SK-N-SH (cell line): Measurements from ENCODE around the gene COBLL1. TPM values are rescaled to one million over a fixed set of nuclear protein-coding genes. Genes with fewer than 3 reads are reported as not detected.

Experiments used
- CTCF ChIA-PET: fragments of 300-600, 350-600 bp; formaldehyde crosslinking; extraction: SDS; loops from one replicate; lab custom pipeline; 2021; lab: Yijun Ruan, JAX
- POLR2A ChIA-PET: fragments of 350-600 bp; sonication (Branson Sonifier 250); formaldehyde crosslinking; extraction: SDS; loops from one replicate; lab custom pipeline; 2020; ENCODE audit warnings: antibody characterized with exemption, inconsistent platforms; lab: Yijun Ruan, JAX
- DNase-seq: peaks from one replicate; pipeline ENCODE4 v3.0.0; 2012
- H2AFZ ChIP-seq: fragments of 200-600 bp; sonication (generic); 2 replicates; pipeline ENCODE4 v1.8.1; 2016; ENCODE audit warnings: antibody characterized with exemption, mild to moderate bottlenecking, low read depth
- H3F3A ChIP-seq: fragments of 200-600 bp; sonication (generic); replicated peaks from 2 replicates; pipeline ENCODE3; 2016; ENCODE audit warnings: antibody characterized with exemption, mild to moderate bottlenecking; ENCODE audit not compliant: insufficient read depth
- H3K27ac ChIP-seq, 2 experiments: fragments of 200-500 bp in 1 of 2; fragments of 200-600 bp in 1 of 2; sonication (Bioruptor generic) in 1 of 2; sonication (generic), shearing (Covaris generic) in 1 of 2; 2 replicates each; pipeline versions ENCODE4 v1.5.1 to v1.6.1; 2014 to 2016; ENCODE audit warnings: low read depth in 2 of 2, inconsistent platforms in 1 of 2, low read length in 1 of 2, mild to moderate bottlenecking in 1 of 2, mixed read lengths in 1 of 2
- H3K27me3 ChIP-seq: fragments of 200-600 bp; sonication (generic), shearing (Covaris generic); 2 replicates; pipeline ENCODE4 v1.6.1; 2016; ENCODE audit warnings: mixed run types; ENCODE audit not compliant: insufficient read depth
- H3K36me3 ChIP-seq, 2 experiments: fragments of 200-500 bp in 1 of 2; fragments of 200-600 bp in 1 of 2; sonication (Bioruptor generic) in 1 of 2; sonication (generic) in 1 of 2; replicated peaks in 1 of 2; 2 replicates each; pipeline versions ENCODE3 to v1.5.1; 2014 to 2016; ENCODE audit warnings: low read length in 1 of 2, mild to moderate bottlenecking in 1 of 2; ENCODE audit not compliant: insufficient read depth in 2 of 2, control insufficient read depth in 1 of 2
- H3K4me1 ChIP-seq, 2 experiments: fragments of 200-500 bp in 1 of 2; fragments of 200-600 bp in 1 of 2; sonication (Bioruptor generic) in 1 of 2; sonication (generic), shearing (Covaris generic) in 1 of 2; 2 replicates each; pipeline versions ENCODE4 v1.5.1 to v1.6.1; 2014 to 2016; ENCODE audit warnings: low read depth in 1 of 2, low read length in 1 of 2, mixed run types in 1 of 2; ENCODE audit not compliant: insufficient read depth in 2 of 2, control insufficient read depth in 1 of 2
- H3K4me2 ChIP-seq: fragments of 200-600 bp; sonication (generic), shearing (Covaris generic); 2 replicates; pipeline ENCODE4 v1.6.1; 2017; ENCODE audit warnings: mixed run types
- H3K4me3 ChIP-seq, 2 experiments: fragments of 200-500 bp in 1 of 2; fragments of 200-600 bp in 1 of 2; sonication (Bioruptor generic) in 1 of 2; sonication (generic), shearing (Covaris generic) in 1 of 2; 2 replicates each; pipeline versions ENCODE4 v1.5.1 to v1.8.1; 2014 to 2016; ENCODE audit warnings: low read depth in 2 of 2, inconsistent platforms in 1 of 2, low read length in 1 of 2, mild to moderate bottlenecking in 1 of 2, mixed read lengths in 1 of 2, moderate library complexity in 1 of 2
- H3K79me2 ChIP-seq: fragments of 200-600 bp; sonication (generic); 2 replicates; pipeline ENCODE4 v1.8.1; 2017; ENCODE audit warnings: mild to moderate bottlenecking; ENCODE audit not compliant: insufficient read depth
- H3K9ac ChIP-seq: fragments of 200-600 bp; sonication (generic); 2 replicates; pipeline ENCODE4 v1.6.1; 2017; ENCODE audit warnings: mixed run types
- H3K9me2 ChIP-seq: fragments of 200-600 bp; sonication (generic); 2 replicates; pipeline ENCODE4 v1.6.1; 2017; ENCODE audit warnings: mixed run types
- H3K9me3 ChIP-seq: fragments of 200-600 bp; sonication (generic); 2 replicates; pipeline ENCODE4 v1.6.1; 2017; ENCODE audit warnings: mixed run types, mild to moderate bottlenecking, moderate library complexity
- H4K20me1 ChIP-seq: fragments of 200-600 bp; sonication (generic); 2 replicates; pipeline ENCODE4 v1.6.1; 2017; ENCODE audit warnings: mild to moderate bottlenecking, mixed run types; ENCODE audit not compliant: insufficient read depth
- CHD2 ChIP-seq: fragments of 150-350 bp; IDR thresholded peaks from 2 replicates; pipeline ENCODE4 v1.6.1; 2018; ENCODE audit warnings: low read length; ENCODE audit not compliant: partially characterized antibody
- ELF1 ChIP-seq: IDR thresholded peaks from 2 replicates; pipeline ENCODE4 v1.4.0; 2012
- EP300 ChIP-seq, 2 experiments: IDR thresholded peaks; 2 replicates each; pipeline versions ENCODE4 v1.4.0 to v1.6.1; 2012; ENCODE audit warnings: borderline replicate concordance in 1 of 2, low read depth in 1 of 2, low read length in 1 of 2
- EZH2phosphoT487 ChIP-seq: fragments of 200-600 bp; sonication (generic); IDR thresholded peaks from 2 replicates; pipeline ENCODE4 v1.6.1; 2017; ENCODE audit warnings: low read depth, mixed run types, mild to moderate bottlenecking, antibody characterized with exemption, moderate library complexity, borderline replicate concordance
- FOXJ3 ChIP-seq: sonication (generic); formaldehyde crosslinking; IDR thresholded peaks from 2 replicates; pipeline ENCODE4 v1.5.1; 2020; ENCODE audit warnings: mild to moderate bottlenecking, missing genetic modification reagents
- GABPA ChIP-seq: IDR thresholded peaks from 2 replicates; pipeline ENCODE4 v1.4.0; 2012; ENCODE audit warnings: low read depth, mild to moderate bottlenecking
- GATA2 ChIP-seq: sonication (generic); formaldehyde crosslinking; IDR thresholded peaks from 2 replicates; pipeline ENCODE4 v1.5.0; 2020; ENCODE audit warnings: mild to moderate bottlenecking, missing genetic modification reagents
- JUND ChIP-seq: IDR thresholded peaks from 2 replicates; pipeline ENCODE4 v1.4.0; 2012
- NFIC ChIP-seq: IDR thresholded peaks from 2 replicates; pipeline ENCODE4 v1.4.0; 2012; ENCODE audit warnings: borderline replicate concordance
- POLR2AphosphoS5 ChIP-seq: IDR thresholded peaks from 2 replicates; pipeline ENCODE4 v1.6.1; 2012; ENCODE audit warnings: low read depth, low read length
- RAD21 ChIP-seq: IDR thresholded peaks from 2 replicates; pipeline ENCODE4 v1.6.1; 2012; ENCODE audit warnings: mild to moderate bottlenecking, low read length
- RFX5 ChIP-seq: IDR thresholded peaks from 2 replicates; pipeline ENCODE4 v1.6.1; 2012; ENCODE audit warnings: mild to moderate bottlenecking, improper control_type of control experiment, low read length
- RXRA ChIP-seq: IDR thresholded peaks from 2 replicates; pipeline ENCODE4 v1.4.0; 2012; ENCODE audit warnings: low read depth, mild to moderate bottlenecking, borderline replicate concordance
- SIN3A ChIP-seq: IDR thresholded peaks from 2 replicates; pipeline ENCODE4 v1.6.1; 2012; ENCODE audit warnings: low read depth, mild to moderate bottlenecking, low read length, moderate library complexity, borderline replicate concordance
- SMC3 ChIP-seq: IDR thresholded peaks from 2 replicates; pipeline ENCODE4 v1.6.1; 2012; ENCODE audit warnings: low read depth, low read length, improper control_type of control experiment
- TEAD4 ChIP-seq: IDR thresholded peaks from 2 replicates; pipeline ENCODE4 v1.4.0; 2012; ENCODE audit warnings: mild to moderate bottlenecking, borderline replicate concordance; ENCODE audit not compliant: insufficient read depth
- YY1 ChIP-seq: IDR thresholded peaks from 2 replicates; pipeline ENCODE4 v1.4.0; 2012; ENCODE audit warnings: low read depth, mild to moderate bottlenecking
- WGBS: methylation state at CpG from one replicate; pipeline ENCODE4 v1.1.6; 2017; ENCODE audit warnings: low lambda C conversion rate; 5-methylcytosine and 5-hydroxymethylcytosine counted together
- polyA plus RNA-seq, 3 experiments: library from polyadenylated mRNA; depleted of rRNA; stranded (reverse); fragments of >200 nt; gene quantifications; 2 replicates each; pipeline ENCODE4 v1.2.3, GENCODE V29; 2012
- TF ChIP-seq, protein P1 (sequence below): IDR thresholded peaks from 2 replicates; pipeline ENCODE4 v1.4.0; 2012; ENCODE audit warnings: low read depth, borderline replicate concordance
- TF ChIP-seq, protein P2 (sequence below): IDR thresholded peaks from 2 replicates; pipeline ENCODE4; 2012
- TF ChIP-seq, protein P3 (sequence below): IDR thresholded peaks from 2 replicates; pipeline ENCODE4 v1.4.0; 2012; ENCODE audit warnings: low read depth
- TF ChIP-seq, protein P4 (sequence below): fragments of 200-600 bp; sonication (generic); IDR thresholded peaks from 2 replicates; pipeline ENCODE4 v1.6.1; 2017; ENCODE audit warnings: antibody characterized with exemption, mild to moderate bottlenecking, moderate library complexity

Gene COBLL1
- polyA plus RNA-seq, 1 of the 3 experiments (the other 2 are of a cell fraction): 3.1 TPM

DNA sequence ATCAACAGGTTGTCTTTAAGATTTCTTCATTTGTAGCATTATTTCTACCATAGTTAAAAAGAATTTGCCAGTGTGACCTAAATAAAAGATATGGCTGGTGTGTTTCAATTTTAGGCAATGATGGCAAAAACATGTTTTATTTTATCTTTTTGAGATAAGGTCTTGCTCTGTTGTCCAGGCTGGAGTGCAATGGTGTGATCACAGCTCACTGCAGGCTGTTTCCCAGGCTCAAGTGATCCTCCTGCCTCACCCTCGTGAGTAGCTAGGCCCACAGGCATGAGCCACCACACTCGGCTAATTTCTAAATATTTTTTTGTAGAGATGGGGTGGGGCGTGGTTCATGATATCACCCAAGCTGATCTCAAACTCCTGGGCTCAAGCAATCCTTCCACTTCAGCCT is 47.0 kb upstream of the COBLL1 start (continued):
- TF ChIP-seq, protein P1, sequence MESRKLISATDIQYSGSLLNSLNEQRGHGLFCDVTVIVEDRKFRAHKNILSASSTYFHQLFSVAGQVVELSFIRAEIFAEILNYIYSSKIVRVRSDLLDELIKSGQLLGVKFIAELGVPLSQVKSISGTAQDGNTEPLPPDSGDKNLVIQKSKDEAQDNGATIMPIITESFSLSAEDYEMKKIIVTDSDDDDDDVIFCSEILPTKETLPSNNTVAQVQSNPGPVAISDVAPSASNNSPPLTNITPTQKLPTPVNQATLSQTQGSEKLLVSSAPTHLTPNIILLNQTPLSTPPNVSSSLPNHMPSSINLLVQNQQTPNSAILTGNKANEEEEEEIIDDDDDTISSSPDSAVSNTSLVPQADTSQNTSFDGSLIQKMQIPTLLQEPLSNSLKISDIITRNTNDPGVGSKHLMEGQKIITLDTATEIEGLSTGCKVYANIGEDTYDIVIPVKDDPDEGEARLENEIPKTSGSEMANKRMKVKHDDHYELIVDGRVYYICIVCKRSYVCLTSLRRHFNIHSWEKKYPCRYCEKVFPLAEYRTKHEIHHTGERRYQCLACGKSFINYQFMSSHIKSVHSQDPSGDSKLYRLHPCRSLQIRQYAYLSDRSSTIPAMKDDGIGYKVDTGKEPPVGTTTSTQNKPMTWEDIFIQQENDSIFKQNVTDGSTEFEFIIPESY: no peak
- no peak for TF ChIP-seq JUND
- TF ChIP-seq, protein P2, sequence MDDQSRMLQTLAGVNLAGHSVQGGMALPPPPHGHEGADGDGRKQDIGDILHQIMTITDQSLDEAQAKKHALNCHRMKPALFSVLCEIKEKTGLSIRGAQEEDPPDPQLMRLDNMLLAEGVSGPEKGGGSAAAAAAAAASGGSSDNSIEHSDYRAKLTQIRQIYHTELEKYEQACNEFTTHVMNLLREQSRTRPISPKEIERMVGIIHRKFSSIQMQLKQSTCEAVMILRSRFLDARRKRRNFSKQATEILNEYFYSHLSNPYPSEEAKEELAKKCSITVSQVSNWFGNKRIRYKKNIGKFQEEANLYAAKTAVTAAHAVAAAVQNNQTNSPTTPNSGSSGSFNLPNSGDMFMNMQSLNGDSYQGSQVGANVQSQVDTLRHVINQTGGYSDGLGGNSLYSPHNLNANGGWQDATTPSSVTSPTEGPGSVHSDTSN: no peak
- TF ChIP-seq GATA2 (CRISPR knock-in tag): no peak
- TF ChIP-seq, protein P3, sequence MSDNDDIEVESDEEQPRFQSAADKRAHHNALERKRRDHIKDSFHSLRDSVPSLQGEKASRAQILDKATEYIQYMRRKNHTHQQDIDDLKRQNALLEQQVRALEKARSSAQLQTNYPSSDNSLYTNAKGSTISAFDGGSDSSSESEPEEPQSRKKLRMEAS: no peak
- TF ChIP-seq, all 33 proteins: peak for 0

DNA sequence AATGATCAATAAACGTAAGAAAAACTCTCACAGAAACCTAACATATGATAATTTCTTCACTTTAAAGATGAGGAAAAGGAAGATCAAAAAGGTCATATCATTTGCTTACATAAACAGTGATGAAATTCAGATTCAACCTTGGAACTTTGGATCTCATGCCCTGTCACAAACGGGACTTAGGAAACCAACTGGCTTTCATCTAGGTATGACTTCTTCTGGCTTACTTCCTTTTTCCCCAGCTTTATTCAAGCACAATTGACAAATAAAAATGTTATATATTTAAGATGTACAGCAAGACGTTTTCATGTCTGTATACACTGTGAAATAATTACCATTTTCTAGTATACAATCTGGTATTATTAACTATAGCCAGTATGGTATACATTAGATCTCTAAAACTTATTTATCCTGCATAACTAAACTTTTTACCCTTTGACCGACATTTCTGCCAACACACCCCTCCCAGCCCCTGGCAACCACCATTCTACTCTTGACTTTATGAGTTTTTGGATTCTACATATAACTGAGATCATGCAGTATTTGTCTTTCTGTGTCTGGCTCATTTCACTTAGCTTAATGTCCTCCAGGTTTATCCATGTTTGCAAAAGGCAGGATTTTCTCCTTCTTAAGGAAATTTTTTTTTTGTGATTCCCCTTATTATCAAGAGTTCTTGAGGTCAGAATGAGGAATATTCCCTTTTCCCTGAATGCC is 46.0 kb upstream of the COBLL1 start:
- CTCF ChIA-PET: interaction anchor here (0.9 to 1.2 kb wide), 2 partner anchors 26 to 351 kb away, joined by 3 read pairs; no protein-coding TSS in a partner anchor
- no peaks in the 10 kb centered on the region for H3K79me2 ChIP-seq

More for the DNA sequence above, 46.0 kb upstream of the COBLL1 start:
- Histone ChIP-seq H3K9me2 (no peaks in the 10 kb centered on the region), H3K4me3 (no peak overlapping the region), H3K9ac (no peak overlapping the region), H3K4me2 (no peak overlapping the region), H3K27me3 (no peaks in the 10 kb centered on the region), H2AFZ (no peak overlapping the region), H3K36me3 (no peaks in the 10 kb centered on the region), H4K20me1 (no peaks in the 10 kb centered on the region), H3K4me1 (peaks cover 0 to 8% of the 10 kb centered on the region in 2 experiments; a peak in 2 of 4 replicates), H3F3A (no peaks in the 10 kb centered on the region), H3K27ac (no peak overlapping the region), H3K9me3 (no peaks in the 10 kb centered on the region)
- no peak for DNase-seq
- WGBS: 76% methylated on average over 4 of the region's 4 CpGs
- TF ChIP-seq RFX5 (no peak), ELF1 (no peak), SIN3A (no peak), FOXJ3 (no peak), CHD2 (no peak), POLR2AphosphoS5 (no peak), EP300 (IDR thresholded peaks at IDR 0.05; ENCODE audit: borderline replicate concordance in 1 of 2, low read depth in 1 of 2, low read length in 1 of 2) (no peak), RXRA (no peak), NFIC (no peak), SMC3 (no peak), EZH2phosphoT487 (no peak), RAD21 (no peak), GATA2 (CRISPR knock-in tag) (no peak), GABPA (no peak), TEAD4 (no peak), JUND (no peak), YY1 (no peak)
- TF ChIP-seq, protein P1: no peak
- TF ChIP-seq, protein P3: no peak
- TF ChIP-seq, protein P4, sequence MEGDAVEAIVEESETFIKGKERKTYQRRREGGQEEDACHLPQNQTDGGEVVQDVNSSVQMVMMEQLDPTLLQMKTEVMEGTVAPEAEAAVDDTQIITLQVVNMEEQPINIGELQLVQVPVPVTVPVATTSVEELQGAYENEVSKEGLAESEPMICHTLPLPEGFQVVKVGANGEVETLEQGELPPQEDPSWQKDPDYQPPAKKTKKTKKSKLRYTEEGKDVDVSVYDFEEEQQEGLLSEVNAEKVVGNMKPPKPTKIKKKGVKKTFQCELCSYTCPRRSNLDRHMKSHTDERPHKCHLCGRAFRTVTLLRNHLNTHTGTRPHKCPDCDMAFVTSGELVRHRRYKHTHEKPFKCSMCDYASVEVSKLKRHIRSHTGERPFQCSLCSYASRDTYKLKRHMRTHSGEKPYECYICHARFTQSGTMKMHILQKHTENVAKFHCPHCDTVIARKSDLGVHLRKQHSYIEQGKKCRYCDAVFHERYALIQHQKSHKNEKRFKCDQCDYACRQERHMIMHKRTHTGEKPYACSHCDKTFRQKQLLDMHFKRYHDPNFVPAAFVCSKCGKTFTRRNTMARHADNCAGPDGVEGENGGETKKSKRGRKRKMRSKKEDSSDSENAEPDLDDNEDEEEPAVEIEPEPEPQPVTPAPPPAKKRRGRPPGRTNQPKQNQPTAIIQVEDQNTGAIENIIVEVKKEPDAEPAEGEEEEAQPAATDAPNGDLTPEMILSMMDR: no peak
- POLR2A ChIA-PET: no interaction called here
